GM12801 (cell line): ENCODE data around the gene SH3BP1.

Experiments used
- CTCF ChIP-seq: IDR thresholded peaks from one replicate; pipeline ENCODE4 v1.5.1; 2011; ENCODE audit warnings: control low read depth; ENCODE audit not compliant: insufficient read length; ENCODE audit errors: extremely low read depth

SH3BP1 gene

GRCh38 chr22:37684803-37685615 is 45.5 kb downstream of the SH3BP1 start:
- no peak for TF ChIP-seq CTCF

- no peak for TF ChIP-seq CTCF
These were observed 46.8 kb downstream of the SH3BP1 start, which contains the start of gene NOL12 for GRCh38 chr22:37686002-37686982. TSS of gene NOL12 (plus strand) at chr22:37686343. CDS start at chr22:37686393, 50 bp downstream.

- no peak for TF ChIP-seq CTCF
These were observed 50.9 kb downstream of the SH3BP1 start for GRCh38 chr22:37690407-37690806.

- no peak for TF ChIP-seq CTCF
These were observed 51.5 kb downstream of the SH3BP1 start for GRCh38 chr22:37690901-37691504.

- TF ChIP-seq CTCF, result no peak
These were observed 53.3 kb downstream of the SH3BP1 start for GRCh38 chr22:37692627-37693285.

- no peak for TF ChIP-seq CTCF
These were observed 57.4 kb downstream of the SH3BP1 start, which contains the start of gene TRIOBP for GRCh38 chr22:37696657-37697537. TSS of gene TRIOBP (plus strand) at chr22:37697048. CDS start at chr22:37701366, 4,318 bp downstream.
